ACHN (cell line): ENCODE data around the gene KLHL8.
A peak's percentile ranks its signal among the peaks of the same experiment; 100 is the strongest.

Experiments used
- DNase-seq: peaks from one replicate; pipeline ENCODE4 v3.0.0-alpha.2; 2015
- in situ Hi-C: cut with HindIII; loops from 2 replicates; pipeline ENCODE4 v1.10.0; 2017; ENCODE audit warnings: low sequenced_read_pairs, low pct_ligation_motif_present, low pct_unique_long_range_greater_than_20kb

KLHL8 gene

GRCh38 chr4:87134122-87134521 is 86.3 kb downstream of the KLHL8 start:
- no peak for DNase-seq
- in situ Hi-C loops, result no loop called here

- in situ Hi-C loops, result no loop called here
Observed at GRCh38 chr4:87133183-87133582, 87.2 kb downstream of the KLHL8 start.

GRCh38 chr4:87132035-87132434 is 88.4 kb downstream of the KLHL8 start:
- no peak for DNase-seq
- in situ Hi-C loops, result no loop called here

More at GRCh38 chr4:87133183-87133582, 87.2 kb downstream of the KLHL8 start:
- DNase-seq, result no peak

DNA sequence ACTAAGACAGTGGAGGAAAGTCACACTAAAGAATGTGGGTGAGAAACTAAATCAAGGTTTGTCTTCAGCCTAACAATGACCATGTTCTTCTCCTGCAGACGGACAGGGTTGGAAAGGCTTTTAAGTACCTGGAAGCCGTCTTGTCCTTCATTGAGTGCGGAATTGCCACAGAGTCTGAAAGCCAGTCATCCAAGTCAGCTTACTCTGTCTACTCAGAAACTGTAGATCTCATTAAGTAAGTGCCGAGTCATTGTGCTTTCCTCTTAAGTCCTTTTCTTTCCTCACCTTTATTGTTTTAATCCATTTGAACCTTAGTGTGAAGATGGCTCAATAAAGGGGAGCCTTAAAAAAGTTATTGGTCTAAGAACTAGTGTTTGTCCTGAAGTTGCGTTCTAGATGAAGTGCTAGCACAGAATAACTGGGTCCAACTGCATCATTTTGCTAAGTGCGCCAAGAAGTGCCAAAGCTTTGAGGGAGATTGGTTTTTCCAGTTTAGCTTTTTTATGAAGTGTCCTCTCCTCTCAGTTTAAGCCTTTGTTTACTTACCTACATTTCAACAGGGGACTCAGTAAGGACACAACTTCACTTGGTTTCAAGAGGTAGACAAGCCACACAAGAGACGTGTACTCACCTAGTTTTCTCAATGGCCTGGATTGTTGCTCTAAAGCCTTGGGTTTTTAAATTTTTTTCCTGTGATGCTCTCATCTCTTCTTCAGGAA is 89.3 kb downstream of the KLHL8 start:
- in situ Hi-C loops, result no loop called here
- DNase-seq, result no peak

GRCh38 chr4:87129681-87130080 is 90.7 kb downstream of the KLHL8 start:
- DNase-seq, result no peak
- in situ Hi-C loops, result no loop called here

- DNase-seq, result no peak
- in situ Hi-C loops, result no loop called here
Observed at GRCh38 chr4:87128006-87128705, 92.3 kb downstream of the KLHL8 start.

DNA sequence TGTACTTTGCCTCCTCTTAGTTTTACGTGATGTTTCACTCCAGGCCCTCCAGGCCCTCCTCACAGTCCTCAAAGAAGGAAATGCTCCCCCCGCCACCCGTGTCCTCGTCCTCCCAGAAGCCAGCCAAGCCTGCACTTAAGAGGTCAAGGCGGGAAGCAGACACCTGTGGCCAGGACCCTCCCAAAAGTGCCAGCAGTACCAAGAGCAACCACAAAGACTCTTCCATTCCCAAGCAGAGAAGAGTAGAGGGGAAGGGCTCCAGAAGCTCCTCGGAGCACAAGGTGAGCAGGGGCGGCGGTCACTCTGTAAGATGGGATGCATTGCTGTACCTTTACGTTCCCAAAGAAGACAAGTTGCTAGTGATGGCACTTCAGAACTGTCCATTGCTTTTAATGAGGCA is 94.4 kb downstream of the KLHL8 start:
- DNase-seq, result no peak
- in situ Hi-C loops, result no loop called here

DNA sequence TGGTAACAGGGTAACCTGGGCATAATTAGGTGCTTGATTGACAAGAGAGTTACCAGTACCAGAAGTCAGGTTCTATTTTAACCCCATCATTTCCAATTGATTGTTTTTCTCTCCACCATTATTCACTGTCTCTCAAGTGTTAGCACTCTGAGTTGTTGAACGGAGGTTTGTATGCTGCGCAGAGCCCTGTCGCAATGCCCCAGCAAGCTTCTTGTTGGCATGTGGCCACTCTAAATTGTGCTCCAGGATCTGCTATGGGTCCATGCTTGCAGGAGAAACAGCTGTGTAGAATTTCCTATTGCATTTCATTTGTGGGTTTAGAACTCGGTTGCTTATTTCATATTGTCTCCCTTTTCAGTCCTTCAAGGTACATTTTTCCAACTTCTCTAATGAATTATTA is 98.2 kb downstream of the KLHL8 start:
- in situ Hi-C loops, result loop anchor here (25.0 kb wide), 1 partner anchor 210 kb away; no protein-coding TSS in a partner anchor
- no peak for DNase-seq

DNA sequence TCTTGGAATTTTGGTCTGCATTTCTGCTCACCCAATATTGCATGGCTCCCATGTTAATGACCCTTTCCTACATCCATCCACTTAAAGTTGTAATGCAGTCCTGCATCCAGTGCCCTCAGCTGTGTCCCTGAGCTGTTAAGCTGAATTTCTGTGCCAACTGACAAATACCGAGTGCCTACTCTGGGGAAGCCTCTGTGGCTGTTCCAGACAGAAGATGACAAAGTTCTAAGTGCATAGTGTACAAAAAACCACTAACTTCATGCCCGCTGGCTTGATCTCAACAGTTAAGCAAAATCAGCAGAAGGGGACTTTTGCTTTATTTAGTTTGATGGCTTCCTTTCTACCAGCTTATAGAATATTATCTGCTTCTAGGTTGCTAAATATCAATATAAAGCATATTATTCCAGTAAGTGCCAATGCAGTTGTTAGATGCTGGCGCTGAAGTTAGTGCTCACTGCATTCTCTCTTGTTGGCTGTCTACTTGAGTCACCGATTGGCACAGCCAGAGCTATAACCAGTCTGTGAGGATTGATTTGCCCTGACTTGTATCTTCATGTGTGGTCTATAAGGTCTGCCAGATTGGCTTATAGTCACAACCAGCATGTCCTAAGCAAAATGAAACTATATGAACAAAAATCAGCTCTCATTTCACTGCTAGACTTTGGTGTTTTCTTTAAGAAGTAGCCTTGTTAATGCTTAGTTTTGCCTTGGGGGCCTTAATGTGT is 98.9 kb downstream of the KLHL8 start:
- no peak for DNase-seq
- in situ Hi-C loops, result loop anchor here (25.0 kb wide), 1 partner anchor 209 kb away; no protein-coding TSS in a partner anchor

DNA sequence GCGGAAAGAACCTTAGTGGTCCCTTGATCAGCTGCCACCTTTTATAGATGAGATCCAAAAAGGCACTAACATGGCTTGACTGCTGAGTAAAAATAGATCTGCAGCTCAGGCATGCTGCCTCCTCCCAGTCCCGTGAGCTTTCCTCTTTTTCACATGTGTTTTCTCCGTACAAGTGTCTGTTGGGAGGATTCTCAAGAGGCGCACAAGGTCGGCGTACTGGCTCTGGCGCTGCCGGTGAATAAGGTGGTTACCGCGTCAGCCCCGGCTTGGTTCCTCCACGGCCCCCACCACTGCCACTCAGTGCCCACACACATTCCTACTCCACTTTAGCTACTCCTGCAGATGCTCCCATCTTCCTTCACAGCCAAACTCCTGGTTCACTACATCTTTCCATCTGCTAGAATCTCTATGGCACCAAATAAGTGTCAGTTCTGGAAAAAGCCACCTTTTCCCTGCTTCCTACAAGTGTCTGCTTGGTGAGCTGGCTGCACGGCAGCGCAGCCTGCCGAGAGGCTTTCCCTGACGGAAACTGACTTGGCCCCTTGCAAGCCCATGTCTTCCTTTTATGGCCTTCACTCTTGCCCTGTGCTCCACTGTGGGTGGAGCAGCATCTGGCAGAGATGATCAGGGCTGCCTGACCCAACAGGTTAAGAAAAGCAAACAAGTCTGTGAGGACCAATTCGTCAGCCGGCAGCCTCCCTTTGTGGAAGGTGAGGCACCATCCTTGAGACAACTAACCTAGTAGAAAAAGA is 99.8 kb downstream of the KLHL8 start:
- in situ Hi-C loops, result loop anchor here (25.0 kb wide), 1 partner anchor 208 kb away; no protein-coding TSS in a partner anchor
- DNase-seq, result no peak

DNA sequence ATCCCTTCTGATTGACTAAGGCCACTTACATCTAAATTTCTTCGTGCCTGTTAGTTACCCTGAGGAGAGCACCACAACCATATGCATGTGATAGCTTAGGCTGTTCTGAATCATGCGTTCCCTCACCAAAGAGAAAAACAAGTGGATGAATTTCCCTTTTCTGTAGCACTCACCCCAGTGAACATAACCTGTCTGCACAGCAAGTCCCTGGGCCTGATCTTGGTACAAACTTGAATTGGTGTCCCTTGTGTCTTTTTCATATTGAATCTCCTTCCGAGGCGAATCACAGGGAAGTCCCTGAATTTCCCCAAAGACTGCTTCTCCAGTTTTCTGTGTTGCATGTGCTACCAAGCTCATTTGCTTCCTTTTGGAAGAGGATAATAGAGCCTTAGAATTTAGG is 100.4 kb downstream of the KLHL8 start:
- in situ Hi-C loops, result loop anchor here (25.0 kb wide), 1 partner anchor 208 kb away; no protein-coding TSS in a partner anchor
- no peak for DNase-seq

GRCh38 chr4:87118826-87119225 is 101.6 kb downstream of the KLHL8 start:
- in situ Hi-C loops, result loop anchor here (25.0 kb wide), 1 partner anchor 207 kb away; no protein-coding TSS in a partner anchor

GRCh38 chr4:87118421-87118820 is 102.0 kb downstream of the KLHL8 start:
- in situ Hi-C loops, result loop anchor here (25.0 kb wide), 1 partner anchor 206 kb away; no protein-coding TSS in a partner anchor
- peak; percentile 35 for DNase-seq

More at GRCh38 chr4:87118826-87119225, 101.6 kb downstream of the KLHL8 start:
- DNase-seq, result peak; percentile 91

DNA sequence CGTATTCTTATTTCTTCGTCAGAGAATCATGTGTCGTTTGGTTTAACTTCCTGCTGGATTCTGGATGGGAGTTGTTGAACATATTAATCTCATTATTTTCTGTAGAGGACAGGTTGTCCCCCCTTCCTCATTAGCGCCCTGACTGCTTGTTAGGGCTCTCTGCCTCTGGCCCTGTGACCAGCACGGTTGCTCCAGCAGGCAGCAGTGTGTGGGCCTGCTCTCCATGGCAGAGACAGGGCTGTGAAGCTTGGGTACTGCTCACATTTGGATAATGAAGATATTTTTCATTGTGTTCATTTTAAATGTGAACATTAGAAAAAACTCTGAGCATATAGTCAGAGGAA is 102.7 kb downstream of the KLHL8 start:
- DNase-seq, result no peak
- in situ Hi-C loops, result loop anchor here (25.0 kb wide), 1 partner anchor 205 kb away; no protein-coding TSS in a partner anchor

- peak; percentile 96 for DNase-seq
- in situ Hi-C loops, result loop anchor here (25.0 kb wide), 1 partner anchor 205 kb away; no protein-coding TSS in a partner anchor
Observed at GRCh38 chr4:87117051-87117731, 103.2 kb downstream of the KLHL8 start.

GRCh38 chr4:87116231-87116630 is 104.2 kb downstream of the KLHL8 start:
- no peak for DNase-seq
- in situ Hi-C loops, result loop anchor here (25.0 kb wide), 1 partner anchor 204 kb away; no protein-coding TSS in a partner anchor

DNA sequence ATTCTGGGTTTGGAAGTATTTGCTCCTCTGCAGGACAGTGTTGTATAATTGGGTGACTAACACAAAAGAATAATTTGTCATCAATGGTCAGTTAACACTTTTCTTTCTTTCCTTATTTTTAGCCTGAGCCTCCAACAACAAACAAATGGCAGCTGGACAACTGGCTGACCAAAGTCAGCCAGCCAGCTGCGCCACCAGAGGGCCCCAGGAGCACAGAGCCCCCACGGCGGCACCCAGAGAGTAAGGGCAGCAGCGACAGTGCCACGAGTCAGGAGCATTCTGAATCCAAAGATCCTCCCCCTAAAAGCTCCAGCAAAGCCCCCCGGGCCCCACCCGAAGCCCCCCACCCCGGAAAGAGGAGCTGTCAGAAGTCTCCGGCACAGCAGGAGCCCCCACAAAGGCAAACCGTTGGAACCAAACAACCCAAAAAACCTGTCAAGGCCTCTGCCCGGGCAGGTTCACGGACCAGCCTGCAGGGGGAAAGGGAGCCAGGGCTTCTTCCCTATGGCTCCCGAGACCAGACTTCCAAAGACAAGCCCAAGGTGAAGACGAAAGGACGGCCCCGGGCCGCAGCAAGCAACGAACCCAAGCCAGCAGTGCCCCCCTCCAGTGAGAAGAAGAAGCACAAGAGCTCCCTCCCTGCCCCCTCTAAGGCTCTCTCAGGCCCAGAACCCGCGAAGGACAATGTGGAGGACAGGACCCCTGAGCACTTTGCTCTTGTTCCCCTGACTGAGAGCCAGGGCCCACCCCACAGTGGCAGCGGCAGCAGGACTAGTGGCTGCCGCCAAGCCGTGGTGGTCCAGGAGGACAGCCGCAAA is 106.0 kb downstream of the KLHL8 start:
- no peak for DNase-seq
- in situ Hi-C loops, result loop anchor here (25.0 kb wide), 1 partner anchor 202 kb away; no protein-coding TSS in a partner anchor
